K562 (cell line): ENCODE data around the gene PDLIM7. TPM values are rescaled to one million over a fixed set of nuclear protein-coding genes. Genes with fewer than 3 reads are reported as not detected.

Source experiments
- ATF7 ChIP-seq: fragments of 450-650 bp; IDR thresholded peaks from 2 replicates; pipeline ENCODE4 v1.7.1; 2014; ENCODE audit warnings: mild to moderate bottlenecking, moderate library complexity
- CCAR2 ChIP-seq: fragments of 200-400 bp; formaldehyde crosslinking; IDR thresholded peaks from 2 replicates; pipeline ENCODE4 v1.6.1; 2017; ENCODE audit warnings: mild to moderate bottlenecking, low read depth, low read length
- CHCHD3 ChIP-seq: fragments of 250-450 bp; sonication (Bioruptor Pico); IDR thresholded peaks from 2 replicates; pipeline ENCODE4 v2.1.2; 2022; ENCODE audit warnings: mild to moderate bottlenecking
- CREM ChIP-seq: IDR thresholded peaks from 2 replicates; pipeline ENCODE4 v1.6.1; 2014; ENCODE audit warnings: antibody characterized with exemption, low read depth
- JUND ChIP-seq, 2 experiments: IDR thresholded peaks; 2 replicates in 1 of 2; 3 replicates in 1 of 2; pipeline ENCODE4 v1.6.1; 2011; ENCODE audit warnings: borderline replicate concordance in 2 of 2, low read depth in 2 of 2, low read length in 2 of 2, improper control_type of control experiment in 1 of 2, missing biosample characterization in 1 of 2, missing genetic modification characterization in 1 of 2, missing genetic modification reagents in 1 of 2
- KLF1 ChIP-seq: fragments of 450-650 bp; IDR thresholded peaks from 2 replicates; pipeline ENCODE4 v1.6.1; 2016; ENCODE audit warnings: missing genetic modification characterization, missing compliant biosample characterization
- MXI1 ChIP-seq: IDR thresholded peaks from 2 replicates; pipeline ENCODE4 v1.6.1; 2011; ENCODE audit warnings: low read depth, mild to moderate bottlenecking, improper control_type of control experiment, low read length
- NELFE ChIP-seq: IDR thresholded peaks from 2 replicates; pipeline ENCODE4 v1.6.1; 2011; ENCODE audit warnings: mild to moderate bottlenecking; ENCODE audit not compliant: insufficient read depth, insufficient read length
- RAD51 ChIP-seq: fragments of 450-650 bp; IDR thresholded peaks from 2 replicates; pipeline ENCODE4 v1.7.1; 2016; ENCODE audit warnings: low read depth, mild to moderate bottlenecking, borderline replicate concordance
- RBM25 ChIP-seq: fragments of 200-400 bp; formaldehyde crosslinking; IDR thresholded peaks from 2 replicates; pipeline ENCODE4 v1.6.1; 2018; ENCODE audit warnings: low read length, low read depth, moderate library complexity; ENCODE audit not compliant: severe bottlenecking
- RHOXF2B ChIP-seq: fragments of 250-450 bp; sonication (Bioruptor Pico); conservative IDR thresholded peaks from 2 replicates; pipeline ENCODE4 v1.5.1; 2021
- SREBF1 ChIP-seq: fragments of 150-350 bp; IDR thresholded peaks from 2 replicates; pipeline ENCODE4 v1.6.1; 2014; ENCODE audit warnings: antibody characterized with exemption, low read depth, low read length, borderline replicate concordance
- TARDBP ChIP-seq: fragments of 450-650 bp; IDR thresholded peaks from 2 replicates; pipeline ENCODE4 v1.6.1; 2016
- YY1 ChIP-seq, 3 experiments: IDR thresholded peaks; 2 replicates each; pipeline ENCODE4 v1.6.1; 2011; ENCODE audit warnings: low read length in 2 of 3, mild to moderate bottlenecking in 2 of 3, moderate library complexity in 2 of 3, borderline replicate concordance in 1 of 3, control low read depth in 1 of 3, low read depth in 1 of 3; ENCODE audit not compliant: insufficient read depth in 3 of 3, insufficient replicate concordance in 2 of 3, control insufficient read depth in 1 of 3, insufficient read length in 1 of 3; ENCODE audit errors: extremely low read depth in 1 of 3
- ZC3H11A ChIP-seq: IDR thresholded peaks from 2 replicates; pipeline ENCODE4 v1.6.1; 2012; ENCODE audit warnings: low read depth, low read length, improper control_type of control experiment
- ZNF212 ChIP-seq: fragments of 450-650 bp; formaldehyde crosslinking; IDR thresholded peaks from 2 replicates; pipeline ENCODE4 v1.4.0; 2020; ENCODE audit warnings: mild to moderate bottlenecking
- ZNF239 ChIP-seq: fragments of 250-450 bp; sonication (Bioruptor Pico); IDR thresholded peaks from 2 replicates; pipeline ENCODE4 v1.4.0; 2020; ENCODE audit warnings: mild to moderate bottlenecking
- ZSCAN29 ChIP-seq: fragments of 450-650 bp; IDR thresholded peaks from 2 replicates; pipeline ENCODE4 v1.6.1; 2017
- polyA plus RNA-seq, 8 experiments: library from polyadenylated mRNA; depleted of rRNA in 4 of 8; stranded (reverse) in 5 of 8; unstranded in 3 of 8; fragments of >200 nt; fragmentation: Nextera tagmentation in 2 of 8; fragmentation: Illumina TruSeq in 1 of 8; extraction: Ambion mirVana in 2 of 8; extraction: Trizol in 1 of 8; gene quantifications; 2 replicates each; pipeline versions ENCODE4 v1.2.1 to v1.2.3, GENCODE V29; 2011 to 2014; ENCODE audit warnings: inconsistent platforms in 1 of 8, missing spikeins in 1 of 8
- total RNA-seq, 7 experiments: library from RNA; depleted of rRNA in 6 of 7; stranded (reverse); fragments of >200 nt in 6 of 7; fragmentation: Illumina TruSeq in 2 of 7; extraction: Trizol in 2 of 7; gene quantifications; 2 replicates each; pipeline versions ENCODE4 v1.2.1 to v1.2.3, GENCODE V29; 2011 to 2021; ENCODE audit warnings: low replicate concordance in 1 of 7
- TF ChIP-seq, protein P1 (sequence below): fragments of 450-650 bp; formaldehyde crosslinking; IDR thresholded peaks from 2 replicates; pipeline ENCODE4 v1.4.0; 2022; ENCODE audit warnings: mild to moderate bottlenecking, moderate library complexity
- TF ChIP-seq, protein P2 (sequence below), 2 experiments: IDR thresholded peaks; 2 replicates each; pipeline ENCODE4 v1.6.1; 2012; ENCODE audit warnings: improper control_type of control experiment in 2 of 2, low read depth in 2 of 2, low read length in 2 of 2, borderline replicate concordance in 1 of 2
- TF ChIP-seq, protein P3 (sequence below): sonication (generic); formaldehyde crosslinking; IDR thresholded peaks from 2 replicates; pipeline ENCODE4 v1.8.1; 2023; ENCODE audit warnings: mild to moderate bottlenecking, missing genetic modification reagents

The PDLIM7 gene
- total and polyA plus RNA-seq, 9 of the 15 experiments (the other 6 are each of a cell fraction or from before 2014, with no cell fraction given), result 2.1 to 124 (median 32.6) TPM

DNA sequence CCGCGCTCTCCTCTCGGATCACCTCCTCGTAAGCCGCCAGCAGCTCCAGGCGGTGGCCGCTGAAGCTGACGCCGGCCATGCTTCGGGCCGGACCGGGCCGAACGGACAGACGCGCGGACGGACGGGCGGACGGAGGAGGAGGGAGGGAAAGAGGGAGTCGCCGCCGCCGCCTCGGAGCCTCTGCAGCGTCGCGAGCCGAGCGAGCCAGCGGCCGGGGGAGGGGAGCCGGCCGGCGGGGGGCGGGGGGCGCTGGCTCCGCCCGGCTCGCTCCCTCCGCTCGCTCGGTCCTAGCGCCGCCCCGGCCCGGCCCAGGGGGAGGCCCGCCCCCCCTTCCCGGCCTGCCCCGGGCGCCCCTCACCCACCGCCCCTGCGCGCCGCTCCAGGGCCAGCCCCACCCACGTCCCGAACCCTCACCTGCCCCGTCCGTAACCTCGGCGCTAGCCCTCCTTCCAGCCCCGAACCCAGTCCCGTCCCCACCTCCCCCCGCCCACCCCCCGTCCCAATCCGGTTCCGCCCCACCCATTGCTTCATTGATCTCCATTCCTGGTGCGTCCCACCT is 23.9 kb downstream of the PDLIM7 start, which contains the start of gene DBN1 (continued):
- TF ChIP-seq SREBF1 (no peak), RHOXF2B (no peak), RBM25 (no peak), NELFE (no peak), CREM (no peak), CCAR2 (no peak), ZC3H11A (no peak), CHCHD3 (CRISPR knock-in tag) (no peak), KLF1 (tag) (no peak), MXI1 (no peak), RAD51 (no peak), ATF7 (no peak), YY1 (IDR thresholded peaks at IDR 0.05; ENCODE audit: borderline replicate concordance in 1 of 3, control insufficient read depth in 1 of 3, extremely low read depth in 1 of 3, insufficient read depth in 3 of 3, insufficient read length in 1 of 3, insufficient replicate concordance in 2 of 3, low read depth in 1 of 3, low read length in 2 of 3) (peak in 1 of 3 experiments; percentile 19), ZNF212 (CRISPR knock-in tag) (no peak), TARDBP (no peak), ZNF239 (CRISPR knock-in tag) (no peak), ZSCAN29 (no peak), JUND (IDR thresholded peaks at IDR 0.05; ENCODE audit: borderline replicate concordance, low read depth, low read length) (no peak), JUND (tag; IDR thresholded peaks at IDR 0.05; ENCODE audit: borderline replicate concordance, low read depth, low read length) (no peak)
- TF ChIP-seq, protein P1, sequence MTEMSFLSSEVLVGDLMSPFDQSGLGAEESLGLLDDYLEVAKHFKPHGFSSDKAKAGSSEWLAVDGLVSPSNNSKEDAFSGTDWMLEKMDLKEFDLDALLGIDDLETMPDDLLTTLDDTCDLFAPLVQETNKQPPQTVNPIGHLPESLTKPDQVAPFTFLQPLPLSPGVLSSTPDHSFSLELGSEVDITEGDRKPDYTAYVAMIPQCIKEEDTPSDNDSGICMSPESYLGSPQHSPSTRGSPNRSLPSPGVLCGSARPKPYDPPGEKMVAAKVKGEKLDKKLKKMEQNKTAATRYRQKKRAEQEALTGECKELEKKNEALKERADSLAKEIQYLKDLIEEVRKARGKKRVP (CRISPR knock-in tag), result no peak
- TF ChIP-seq, protein P2, sequence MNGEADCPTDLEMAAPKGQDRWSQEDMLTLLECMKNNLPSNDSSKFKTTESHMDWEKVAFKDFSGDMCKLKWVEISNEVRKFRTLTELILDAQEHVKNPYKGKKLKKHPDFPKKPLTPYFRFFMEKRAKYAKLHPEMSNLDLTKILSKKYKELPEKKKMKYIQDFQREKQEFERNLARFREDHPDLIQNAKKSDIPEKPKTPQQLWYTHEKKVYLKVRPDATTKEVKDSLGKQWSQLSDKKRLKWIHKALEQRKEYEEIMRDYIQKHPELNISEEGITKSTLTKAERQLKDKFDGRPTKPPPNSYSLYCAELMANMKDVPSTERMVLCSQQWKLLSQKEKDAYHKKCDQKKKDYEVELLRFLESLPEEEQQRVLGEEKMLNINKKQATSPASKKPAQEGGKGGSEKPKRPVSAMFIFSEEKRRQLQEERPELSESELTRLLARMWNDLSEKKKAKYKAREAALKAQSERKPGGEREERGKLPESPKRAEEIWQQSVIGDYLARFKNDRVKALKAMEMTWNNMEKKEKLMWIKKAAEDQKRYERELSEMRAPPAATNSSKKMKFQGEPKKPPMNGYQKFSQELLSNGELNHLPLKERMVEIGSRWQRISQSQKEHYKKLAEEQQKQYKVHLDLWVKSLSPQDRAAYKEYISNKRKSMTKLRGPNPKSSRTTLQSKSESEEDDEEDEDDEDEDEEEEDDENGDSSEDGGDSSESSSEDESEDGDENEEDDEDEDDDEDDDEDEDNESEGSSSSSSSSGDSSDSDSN (IDR thresholded peaks at IDR 0.05; ENCODE audit: borderline replicate concordance in 1 of 2, low read depth in 2 of 2, low read length in 2 of 2), result 0 out of 4 replicates have a peak, but pooled peaks of 1 of the 2 experiments have one; percentile 29
- TF ChIP-seq, protein P3, sequence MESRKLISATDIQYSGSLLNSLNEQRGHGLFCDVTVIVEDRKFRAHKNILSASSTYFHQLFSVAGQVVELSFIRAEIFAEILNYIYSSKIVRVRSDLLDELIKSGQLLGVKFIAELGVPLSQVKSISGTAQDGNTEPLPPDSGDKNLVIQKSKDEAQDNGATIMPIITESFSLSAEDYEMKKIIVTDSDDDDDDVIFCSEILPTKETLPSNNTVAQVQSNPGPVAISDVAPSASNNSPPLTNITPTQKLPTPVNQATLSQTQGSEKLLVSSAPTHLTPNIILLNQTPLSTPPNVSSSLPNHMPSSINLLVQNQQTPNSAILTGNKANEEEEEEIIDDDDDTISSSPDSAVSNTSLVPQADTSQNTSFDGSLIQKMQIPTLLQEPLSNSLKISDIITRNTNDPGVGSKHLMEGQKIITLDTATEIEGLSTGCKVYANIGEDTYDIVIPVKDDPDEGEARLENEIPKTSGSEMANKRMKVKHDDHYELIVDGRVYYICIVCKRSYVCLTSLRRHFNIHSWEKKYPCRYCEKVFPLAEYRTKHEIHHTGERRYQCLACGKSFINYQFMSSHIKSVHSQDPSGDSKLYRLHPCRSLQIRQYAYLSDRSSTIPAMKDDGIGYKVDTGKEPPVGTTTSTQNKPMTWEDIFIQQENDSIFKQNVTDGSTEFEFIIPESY (CRISPR knock-in tag), result no peak
